DMS114 treated with DMSO at 0.1 percent for 48 hours (cell line): ENCODE data around the gene HLA-B.

Experiments used
- DNase-seq: peaks from one replicate; lab custom pipeline; 2025; ENCODE audit not compliant: unreplicated experiment; lab: John Stamatoyannopoulos, UW

The HLA-B gene

GRCh38 chr6:31308050-31308844, 48.7 kb downstream of the HLA-B start:
- no peak for DNase-seq

- no peak for DNase-seq
These were observed 49.3 kb downstream of the HLA-B start for GRCh38 chr6:31307669-31308049.

GRCh38 chr6:31305703-31306219, 51.2 kb downstream of the HLA-B start:
- DNase-seq, result no peak

GRCh38 chr6:31304683-31305082, 52.3 kb downstream of the HLA-B start:
- DNase-seq, result no peak
